ENCODE data around the gene ITIH5. TPM values are rescaled to one million over a fixed set of nuclear protein-coding genes. Genes with fewer than 3 reads are reported as not detected.
A peak's percentile ranks its signal among the peaks of the same experiment; 100 is the strongest.

ITIH5 gene
- total RNA-seq, 2 donors from 2014 or later, result 15.9 to 74.5 TPM

- H3K27me3 ChIP-seq (replicated peaks; ENCODE audit: insufficient read depth), result no peaks in the 10 kb centered on the region
- H3K36me3 ChIP-seq, result no peaks in the 10 kb centered on the region
- H3K4me1 ChIP-seq (ENCODE audit: control insufficient read depth in 1 of 2, low read depth in 2 of 2), result peaks cover 0 to 4% of the 10 kb centered on the region in 2 donors
- DNase-seq (ENCODE audit: low spot score), result no peak
- H3K9me3 ChIP-seq, result no peaks in the 10 kb centered on the region
- no peak within 1 kb of the TSS for H3K4me3 ChIP-seq
- TF ChIP-seq CTCF (IDR thresholded peaks at IDR 0.05), result no peak
- H3K27ac ChIP-seq, result no peak within 1 kb of the TSS
- no peak for ATAC-seq (ENCODE audit: insufficient number of reproducible peaks, low FRiP score, low read depth)
Measured at GRCh38 chr10:7703140-7703539, 36.4 kb upstream of the ITIH5 start, which contains the start of gene ITIH2. Gene ITIH2, plus strand, starts transcription at chr10:7703316. Its CDS starts 119 bp downstream, at chr10:7703435.

- peaks cover 3 to 12% of the 10 kb centered on the region in 2 donors for H3K4me1 ChIP-seq (ENCODE audit: control insufficient read depth in 1 of 2, low read depth in 2 of 2)
- no peak overlapping the region for H3K4me3 ChIP-seq
- DNase-seq (ENCODE audit: low spot score) (no peak), ATAC-seq (ENCODE audit: insufficient number of reproducible peaks, low FRiP score, low read depth) (no peak)
- no peaks in the 10 kb centered on the region for H3K9me3 ChIP-seq
- H3K27ac ChIP-seq, result no peak overlapping the region
- H3K27me3 ChIP-seq (replicated peaks; ENCODE audit: insufficient read depth), result no peaks in the 10 kb centered on the region
- no peak for TF ChIP-seq CTCF (IDR thresholded peaks at IDR 0.05)
- H3K36me3 ChIP-seq, result no peaks in the 10 kb centered on the region
Measured at GRCh38 chr10:7702288-7702812, 35.6 kb upstream of the ITIH5 start.

- no peak for DNase-seq (ENCODE audit: low spot score)
- ATAC-seq (ENCODE audit: insufficient number of reproducible peaks, low FRiP score, low read depth), result no peak
- no peak overlapping the region for H3K4me3 ChIP-seq
- H3K27me3 ChIP-seq (replicated peaks; ENCODE audit: insufficient read depth), result no peaks in the 10 kb centered on the region
- H3K36me3 ChIP-seq, result no peaks in the 10 kb centered on the region
- TF ChIP-seq CTCF (IDR thresholded peaks at IDR 0.05), result no peak
- no peaks in the 10 kb centered on the region for H3K9me3 ChIP-seq
- H3K4me1 ChIP-seq (ENCODE audit: control insufficient read depth in 1 of 2, low read depth in 2 of 2), result peaks cover 8 to 23% of the 10 kb centered on the region in 2 donors
- H3K27ac ChIP-seq, result no peak overlapping the region
Measured at GRCh38 chr10:7701158-7701742, 34.5 kb upstream of the ITIH5 start.

GRCh38 chr10:7700577-7701125 lies 33.9 kb upstream of the ITIH5 start:
- Histone ChIP-seq H3K36me3 (no peaks in the 10 kb centered on the region), H3K27me3 (replicated peaks; ENCODE audit: insufficient read depth) (no peaks in the 10 kb centered on the region), H3K4me1 (ENCODE audit: control insufficient read depth in 1 of 2, low read depth in 2 of 2) (peaks cover 11 to 27% of the 10 kb centered on the region in 2 donors), H3K4me3 (no peak overlapping the region), H3K9me3 (no peaks in the 10 kb centered on the region), H3K27ac (no peak overlapping the region)
- TF ChIP-seq CTCF (IDR thresholded peaks at IDR 0.05), result no peak
- DNase-seq (ENCODE audit: low spot score) (no peak), ATAC-seq (ENCODE audit: insufficient number of reproducible peaks, low FRiP score, low read depth) (no peak)

- no peak overlapping the region for H3K4me3 ChIP-seq
- ATAC-seq (ENCODE audit: insufficient number of reproducible peaks, low FRiP score, low read depth) (no peak), DNase-seq (ENCODE audit: low spot score) (no peak)
- H3K9me3 ChIP-seq, result no peaks in the 10 kb centered on the region
- H3K27me3 ChIP-seq (replicated peaks; ENCODE audit: insufficient read depth), result no peaks in the 10 kb centered on the region
- H3K36me3 ChIP-seq, result no peaks in the 10 kb centered on the region
- H3K27ac ChIP-seq, result peak overlapping the region; percentile 21 to 77
- no peak for TF ChIP-seq CTCF (IDR thresholded peaks at IDR 0.05)
- H3K4me1 ChIP-seq (ENCODE audit: control insufficient read depth in 1 of 2, low read depth in 2 of 2), result peaks cover 11 to 24% of the 10 kb centered on the region in 2 donors
Measured at GRCh38 chr10:7697426-7697825, 30.7 kb upstream of the ITIH5 start.

Measured in thoracic aorta (tissue), 2 donors.